ENCODE data around the gene NAXD. TPM values are rescaled to one million over a fixed set of nuclear protein-coding genes. Genes with fewer than 3 reads are reported as not detected.
"Not testable (repeated sequence)": the region's sequence is repeated elsewhere in the genome, so short reads cannot be mapped to it uniquely, and the experiment has no call there.

NAXD gene
- total RNA-seq, 2 donors from 2014 or later: 17.7 to 22.9 TPM

GRCh38 chr13:110658218-110658911 lies 43.0 kb downstream of the NAXD start:
- peak overlapping the region; percentile 2 for H3K4me3 Mint-ChIP-seq
- not testable (repeated sequence) for H3K9me3 ChIP-seq (ENCODE audit: control insufficient read depth, low read length, poor library complexity, severe bottlenecking); DNase-seq; H3K36me3 Mint-ChIP-seq (ENCODE audit: low read depth); H3K27me3 Mint-ChIP-seq
- H3K27ac Mint-ChIP-seq: peak overlapping the region; percentile 72
- ATAC-seq: peak; percentile 81
- peaks cover 25% of the 10 kb centered on the region for H3K4me1 Mint-ChIP-seq

- no peak for DNase-seq
- Mint-ChIP-seq H3K27ac (no peak overlapping the region), H3K4me1 (peaks cover 18% of the 10 kb centered on the region), H3K27me3 (no peaks in the 10 kb centered on the region), H3K36me3 (ENCODE audit: low read depth) (peaks cover 7% of the 10 kb centered on the region), H3K4me3 (no peak overlapping the region)
- no peaks in the 10 kb centered on the region for H3K9me3 ChIP-seq (ENCODE audit: control insufficient read depth, low read length, poor library complexity, severe bottlenecking)
- ATAC-seq: no peak
These were observed 45.9 kb downstream of the NAXD start for GRCh38 chr13:110661256-110661655.

- Mint-ChIP-seq H3K4me1 (peaks cover 17% of the 10 kb centered on the region), H3K27ac (no peak overlapping the region), H3K36me3 (ENCODE audit: low read depth) (peaks cover 6% of the 10 kb centered on the region), H3K4me3 (no peak overlapping the region), H3K27me3 (no peaks in the 10 kb centered on the region)
- no peaks in the 10 kb centered on the region for H3K9me3 ChIP-seq (ENCODE audit: control insufficient read depth, low read length, poor library complexity, severe bottlenecking)
- DNase-seq (no peak), ATAC-seq (no peak)
These were observed 46.7 kb downstream of the NAXD start for GRCh38 chr13:110662091-110662490.

GRCh38 chr13:110662777-110663443 lies 47.6 kb downstream of the NAXD start:
- Mint-ChIP-seq H3K36me3 (ENCODE audit: low read depth) (peaks cover 6% of the 10 kb centered on the region), H3K27ac (no peak overlapping the region)
- no peak for ATAC-seq

GRCh38 chr13:110663491-110663890 lies 48.1 kb downstream of the NAXD start:
- peaks cover 6% of the 10 kb centered on the region for H3K36me3 Mint-ChIP-seq (ENCODE audit: low read depth)
- no peak for ATAC-seq
- H3K27ac Mint-ChIP-seq: peak overlapping the region; percentile 6
- no peaks in the 10 kb centered on the region for H3K9me3 ChIP-seq (ENCODE audit: control insufficient read depth, low read length, poor library complexity, severe bottlenecking)
- no peaks in the 10 kb centered on the region for H3K27me3 Mint-ChIP-seq
- H3K4me3 Mint-ChIP-seq: no peak overlapping the region
- DNase-seq: no peak
- H3K4me1 Mint-ChIP-seq: peaks cover 8% of the 10 kb centered on the region

More at GRCh38 chr13:110662777-110663443, 47.6 kb downstream of the NAXD start:
- H3K4me3 Mint-ChIP-seq: no peak overlapping the region
- no peak for DNase-seq
- peaks cover 14% of the 10 kb centered on the region for H3K4me1 Mint-ChIP-seq
- no peaks in the 10 kb centered on the region for H3K27me3 Mint-ChIP-seq
- H3K9me3 ChIP-seq (ENCODE audit: control insufficient read depth, low read length, poor library complexity, severe bottlenecking): no peaks in the 10 kb centered on the region

- no peaks in the 10 kb centered on the region for H3K9me3 ChIP-seq (ENCODE audit: control insufficient read depth, low read length, poor library complexity, severe bottlenecking)
- peak overlapping the region; percentile 6 for H3K27ac Mint-ChIP-seq
- peaks cover 4% of the 10 kb centered on the region for H3K4me1 Mint-ChIP-seq
- peaks cover 6% of the 10 kb centered on the region for H3K36me3 Mint-ChIP-seq (ENCODE audit: low read depth)
- ATAC-seq: no peak
- DNase-seq: no peak
- H3K4me3 Mint-ChIP-seq: no peak overlapping the region
- H3K27me3 Mint-ChIP-seq: no peaks in the 10 kb centered on the region
These were observed 48.7 kb downstream of the NAXD start for GRCh38 chr13:110664041-110664440.

GRCh38 chr13:110664673-110665072 lies 49.3 kb downstream of the NAXD start:
- ATAC-seq: no peak
- no peak for DNase-seq
- Mint-ChIP-seq H3K27me3 (no peaks in the 10 kb centered on the region), H3K4me1 (no peaks in the 10 kb centered on the region), H3K27ac (no peak overlapping the region), H3K36me3 (ENCODE audit: low read depth) (peaks cover 6% of the 10 kb centered on the region), H3K4me3 (no peak overlapping the region)
- no peaks in the 10 kb centered on the region for H3K9me3 ChIP-seq (ENCODE audit: control insufficient read depth, low read length, poor library complexity, severe bottlenecking)

- ATAC-seq: peak; percentile 53
- H3K9me3 ChIP-seq (ENCODE audit: control insufficient read depth, low read length, poor library complexity, severe bottlenecking): no peaks in the 10 kb centered on the region
- DNase-seq: no peak
- H3K36me3 Mint-ChIP-seq (ENCODE audit: low read depth): peaks cover 3% of the 10 kb centered on the region
- H3K4me1 Mint-ChIP-seq: peaks cover 1% of the 10 kb centered on the region
- no peaks in the 10 kb centered on the region for H3K27me3 Mint-ChIP-seq
- H3K27ac Mint-ChIP-seq: no peak overlapping the region
- no peak overlapping the region for H3K4me3 Mint-ChIP-seq
These were observed 50.3 kb downstream of the NAXD start for GRCh38 chr13:110665491-110666254.

GRCh38 chr13:110666255-110666533 lies 50.8 kb downstream of the NAXD start:
- Mint-ChIP-seq H3K27me3 (no peaks in the 10 kb centered on the region), H3K27ac (no peak overlapping the region), H3K36me3 (ENCODE audit: low read depth) (peaks cover 7% of the 10 kb centered on the region), H3K4me1 (peaks cover 6% of the 10 kb centered on the region), H3K4me3 (no peak overlapping the region)
- ATAC-seq (no peak), DNase-seq (no peak)
- no peaks in the 10 kb centered on the region for H3K9me3 ChIP-seq (ENCODE audit: control insufficient read depth, low read length, poor library complexity, severe bottlenecking)

- no peak overlapping the region for H3K4me3 Mint-ChIP-seq
- no peak for DNase-seq
- H3K4me1 Mint-ChIP-seq: peaks cover 16% of the 10 kb centered on the region
- no peaks in the 10 kb centered on the region for H3K9me3 ChIP-seq (ENCODE audit: control insufficient read depth, low read length, poor library complexity, severe bottlenecking)
- no peak for ATAC-seq
- no peak overlapping the region for H3K27ac Mint-ChIP-seq
- H3K36me3 Mint-ChIP-seq (ENCODE audit: low read depth): peaks cover 7% of the 10 kb centered on the region
- H3K27me3 Mint-ChIP-seq: no peaks in the 10 kb centered on the region
These were observed 53.7 kb downstream of the NAXD start for GRCh38 chr13:110669036-110669435.

GRCh38 chr13:110669814-110670213 lies 54.5 kb downstream of the NAXD start:
- not testable (repeated sequence) for ATAC-seq, H3K4me3 Mint-ChIP-seq

GRCh38 chr13:110676595-110677587 lies 61.5 kb downstream of the NAXD start:
- H3K9me3 ChIP-seq (ENCODE audit: control insufficient read depth, low read length, poor library complexity, severe bottlenecking): no peaks in the 10 kb centered on the region
- peaks cover 17% of the 10 kb centered on the region for H3K4me1 Mint-ChIP-seq
- peak overlapping the region; percentile 64 for H3K4me3 Mint-ChIP-seq
- H3K27ac Mint-ChIP-seq: peak overlapping the region; percentile 79
- H3K27me3 Mint-ChIP-seq: no peaks in the 10 kb centered on the region
- ATAC-seq (peak; percentile 65), DNase-seq (no peak)
- H3K36me3 Mint-ChIP-seq (ENCODE audit: low read depth): peaks cover 6% of the 10 kb centered on the region

More at GRCh38 chr13:110669814-110670213, 54.5 kb downstream of the NAXD start:
- H3K4me1 Mint-ChIP-seq: peaks cover 16% of the 10 kb centered on the region
- not testable (repeated sequence) for H3K9me3 ChIP-seq (ENCODE audit: control insufficient read depth, low read length, poor library complexity, severe bottlenecking); DNase-seq; H3K27ac Mint-ChIP-seq; H3K36me3 Mint-ChIP-seq (ENCODE audit: low read depth); H3K27me3 Mint-ChIP-seq

Data from T-helper 17 cell (primary cell).